Colon (tissue), 2 donors: ENCODE results near the gene OTX2.

ENCODE experiments used
- FAIRE-seq: peaks from 2 replicates; lab custom pipeline; 2012; peaks lifted over from hg19 to GRCh38; lab: Jason Lieb, UNC
- donor health status: control.
- donor health status: control.

The OTX2 gene

GRCh38 chr14:56812364-56813141, 2.3 kb upstream of the OTX2 start:
- FAIRE-seq = no peak

GRCh38 chr14:56811593-56812363, 1.5 kb upstream of the OTX2 start:
- FAIRE-seq = no peak

DNA sequence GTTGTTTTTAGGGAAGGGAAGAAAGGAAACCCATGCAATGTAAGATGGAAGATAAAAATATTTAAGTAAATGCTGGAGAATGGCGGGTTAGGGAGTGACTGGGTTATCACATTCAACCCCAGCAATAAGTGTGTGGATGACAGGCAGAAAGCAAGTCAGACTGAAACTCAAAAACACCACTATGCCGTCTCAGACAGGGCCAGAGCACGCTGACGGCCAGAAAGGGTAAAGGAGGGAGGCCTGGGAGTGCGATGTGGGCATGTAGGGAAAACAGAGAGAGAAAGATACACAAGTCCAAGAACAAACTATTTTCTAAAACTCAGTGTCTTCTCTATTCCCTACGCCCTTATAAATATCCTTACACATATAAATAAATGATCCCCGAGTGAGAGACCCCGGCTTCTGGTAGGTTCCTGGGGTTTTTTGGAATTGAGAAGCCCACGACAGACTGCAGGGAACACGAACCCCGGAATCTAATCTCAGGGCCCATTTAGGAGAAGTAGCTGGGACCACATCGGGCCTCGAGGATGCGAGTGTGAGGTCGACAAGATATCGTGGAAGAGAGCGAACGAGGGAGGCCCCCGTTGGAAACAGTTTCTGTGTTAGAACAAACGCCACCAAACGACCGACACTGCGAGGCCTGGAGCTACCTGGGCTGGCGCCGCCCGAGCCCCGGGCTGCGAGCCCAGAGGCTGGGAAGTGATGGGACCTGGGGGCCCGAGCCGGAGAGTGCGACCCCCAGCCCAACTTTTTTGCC, 735 bp upstream of the OTX2 start:
- FAIRE-seq = no peak

DNA sequence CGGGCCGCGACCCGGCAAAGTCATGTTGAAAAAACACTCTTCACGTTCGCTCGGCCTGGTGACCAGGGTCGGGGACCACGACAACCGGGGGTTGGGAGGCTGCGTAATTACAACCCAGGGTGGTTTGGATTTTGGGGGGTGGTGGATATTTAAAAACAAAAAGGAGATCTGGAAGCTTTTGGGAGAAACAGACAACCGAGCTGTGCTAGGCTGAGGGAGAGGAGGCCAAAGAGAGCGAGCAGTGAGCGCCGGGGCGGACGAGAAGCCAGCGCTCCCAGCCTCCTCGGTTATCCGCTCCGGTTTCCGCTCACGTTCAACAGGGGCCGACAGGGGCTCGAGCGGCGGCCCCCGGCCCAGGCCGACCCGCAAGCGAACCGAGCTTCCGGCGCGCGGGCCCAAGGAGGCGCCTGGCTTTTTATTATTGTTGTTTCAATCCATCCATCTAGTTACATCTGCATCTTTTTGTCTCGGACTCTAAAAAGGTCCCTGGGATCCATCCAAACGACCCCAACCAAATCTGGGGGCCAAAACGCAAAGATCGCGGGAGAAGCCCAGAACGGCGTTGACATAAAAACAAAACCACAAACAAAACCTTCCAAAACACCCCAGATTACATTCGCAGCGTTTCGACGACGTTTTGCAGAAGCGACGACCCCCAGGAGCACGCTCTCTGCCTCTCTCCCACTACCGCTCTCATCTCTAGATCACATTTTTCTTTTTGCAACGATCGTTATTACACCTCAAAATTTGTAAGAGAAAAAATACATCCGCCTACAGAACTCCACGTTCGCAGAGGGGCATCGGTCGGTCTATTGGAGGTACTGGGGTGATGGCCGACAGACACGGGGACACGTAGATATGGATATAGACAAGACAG, 771 bp downstream of the OTX2 start:
- FAIRE-seq = no peak

DNA sequence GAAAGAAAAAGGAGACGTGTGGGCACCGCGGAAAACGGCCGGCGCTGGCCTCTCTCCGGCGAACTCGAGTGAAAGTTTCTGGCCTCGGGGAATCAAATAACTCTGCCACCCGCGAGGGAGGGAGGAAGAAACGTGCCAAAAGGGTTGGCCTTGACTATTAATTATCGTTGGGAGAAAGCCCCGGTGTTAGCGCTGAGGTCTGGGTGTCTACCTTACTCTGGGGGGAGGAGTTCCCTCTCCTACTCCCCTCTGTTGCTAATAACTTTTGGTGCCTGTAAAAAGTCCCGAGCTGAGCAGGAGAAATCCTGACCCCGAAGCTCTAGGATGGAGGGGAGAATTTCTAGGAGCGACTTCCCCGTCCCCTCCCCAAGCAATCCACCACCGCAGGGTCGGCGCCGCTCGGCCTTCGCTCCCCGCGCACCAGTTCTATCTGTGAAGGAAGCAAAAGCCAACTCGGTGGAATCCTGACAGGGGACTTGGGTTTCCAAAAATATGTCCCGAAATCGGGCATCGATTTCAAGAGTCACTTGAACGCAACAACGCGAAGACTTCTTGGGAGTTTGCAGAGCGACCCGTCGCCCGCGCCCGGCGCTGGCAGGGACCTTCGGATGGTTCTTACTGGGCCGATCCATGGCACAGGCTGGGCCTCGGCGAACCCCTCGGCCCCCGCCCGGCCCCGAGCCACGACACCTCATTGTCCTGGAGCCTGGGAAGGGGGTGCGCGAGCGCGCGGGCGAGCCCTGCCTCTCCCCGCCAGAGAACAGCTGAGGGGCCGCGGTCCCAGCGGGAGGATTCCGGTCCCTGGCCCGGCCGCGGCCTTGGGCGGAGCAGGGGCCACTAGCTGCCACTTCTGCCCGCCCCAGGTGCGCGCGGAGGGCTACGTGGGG, 1.7 kb downstream of the OTX2 start:
- no peak for FAIRE-seq

- no peak for FAIRE-seq
Measured at GRCh38 chr14:56808110-56808382, 2.2 kb downstream of the OTX2 start.

DNA sequence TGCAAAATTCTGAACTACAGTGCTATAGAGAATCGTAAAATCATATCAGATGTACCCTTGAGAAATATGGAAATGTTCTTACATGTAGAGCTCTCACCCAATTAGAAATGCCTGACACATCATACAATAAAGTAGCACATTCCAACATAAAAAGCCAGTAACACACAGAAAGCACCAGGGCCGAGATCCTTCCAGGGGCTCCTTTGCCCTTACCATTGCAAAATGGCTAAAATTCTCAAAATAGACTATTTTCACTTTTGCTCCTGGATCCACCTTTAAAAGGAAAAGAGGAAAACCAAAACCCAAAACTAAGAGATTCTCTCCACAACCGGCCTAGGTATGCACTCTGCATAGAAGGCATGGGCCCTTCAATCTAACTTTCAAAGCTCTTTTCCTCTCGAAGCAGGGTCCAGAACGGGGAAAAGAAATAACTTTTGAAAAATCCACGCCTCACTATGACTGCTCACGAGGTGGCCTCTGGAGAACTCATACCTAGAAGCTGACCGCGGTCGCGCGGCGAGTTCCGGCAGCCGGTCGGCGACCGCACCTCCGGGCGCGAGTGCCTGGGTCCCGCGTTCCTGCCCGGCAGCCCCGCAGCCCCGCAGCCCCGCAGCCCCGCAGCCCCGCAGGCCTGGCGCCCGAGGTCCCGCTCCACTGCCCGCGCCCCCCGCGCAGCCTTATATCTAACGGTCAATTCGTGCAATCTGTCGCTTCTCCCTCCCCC, 2.7 kb downstream of the OTX2 start:
- no peak for FAIRE-seq

- no peak for FAIRE-seq
Measured at GRCh38 chr14:56806760-56807159, 3.5 kb downstream of the OTX2 start.

- no peak for FAIRE-seq
Measured at GRCh38 chr14:56805992-56806727, 4.1 kb downstream of the OTX2 start.

- FAIRE-seq = no peak
Measured at GRCh38 chr14:56805201-56805991, 4.9 kb downstream of the OTX2 start.

GRCh38 chr14:56803816-56804535, 6.3 kb downstream of the OTX2 start:
- no peak for FAIRE-seq

DNA sequence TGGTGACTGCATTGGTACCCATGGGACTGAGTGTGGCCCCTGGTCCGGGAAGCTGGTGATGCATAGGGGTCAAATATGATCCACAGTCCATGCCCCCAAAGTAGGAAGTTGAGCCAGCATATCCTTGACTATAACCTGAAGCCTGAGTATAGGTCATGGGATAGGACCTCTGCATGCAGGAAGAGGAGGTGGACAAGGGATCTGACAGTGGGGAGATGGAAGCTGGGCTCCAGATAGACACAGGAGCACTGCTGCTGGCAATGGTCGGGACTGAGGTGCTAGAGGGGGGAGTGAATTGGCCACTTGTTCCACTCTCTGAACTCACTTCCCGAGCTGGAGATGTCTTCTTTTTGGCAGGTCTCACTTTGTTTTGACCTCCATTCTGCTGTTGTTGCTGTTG, 8.4 kb downstream of the OTX2 start:
- no peak for FAIRE-seq

DNA sequence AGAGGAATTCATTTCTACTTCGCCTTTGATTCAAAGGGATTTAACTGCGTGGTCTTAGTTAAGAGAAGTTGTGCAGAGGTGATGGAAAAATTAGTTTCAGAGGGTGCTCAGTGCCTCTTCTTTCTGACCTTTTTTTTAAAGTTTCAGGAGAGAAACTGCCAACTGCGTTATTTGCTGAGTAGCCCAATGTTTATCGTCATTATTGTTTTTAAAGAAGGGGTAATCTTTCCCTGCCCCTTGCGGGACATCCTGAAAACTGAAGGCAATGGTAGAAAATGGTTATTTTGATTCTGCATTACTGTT, 11.0 kb downstream of the OTX2 start:
- no peak for FAIRE-seq

DNA sequence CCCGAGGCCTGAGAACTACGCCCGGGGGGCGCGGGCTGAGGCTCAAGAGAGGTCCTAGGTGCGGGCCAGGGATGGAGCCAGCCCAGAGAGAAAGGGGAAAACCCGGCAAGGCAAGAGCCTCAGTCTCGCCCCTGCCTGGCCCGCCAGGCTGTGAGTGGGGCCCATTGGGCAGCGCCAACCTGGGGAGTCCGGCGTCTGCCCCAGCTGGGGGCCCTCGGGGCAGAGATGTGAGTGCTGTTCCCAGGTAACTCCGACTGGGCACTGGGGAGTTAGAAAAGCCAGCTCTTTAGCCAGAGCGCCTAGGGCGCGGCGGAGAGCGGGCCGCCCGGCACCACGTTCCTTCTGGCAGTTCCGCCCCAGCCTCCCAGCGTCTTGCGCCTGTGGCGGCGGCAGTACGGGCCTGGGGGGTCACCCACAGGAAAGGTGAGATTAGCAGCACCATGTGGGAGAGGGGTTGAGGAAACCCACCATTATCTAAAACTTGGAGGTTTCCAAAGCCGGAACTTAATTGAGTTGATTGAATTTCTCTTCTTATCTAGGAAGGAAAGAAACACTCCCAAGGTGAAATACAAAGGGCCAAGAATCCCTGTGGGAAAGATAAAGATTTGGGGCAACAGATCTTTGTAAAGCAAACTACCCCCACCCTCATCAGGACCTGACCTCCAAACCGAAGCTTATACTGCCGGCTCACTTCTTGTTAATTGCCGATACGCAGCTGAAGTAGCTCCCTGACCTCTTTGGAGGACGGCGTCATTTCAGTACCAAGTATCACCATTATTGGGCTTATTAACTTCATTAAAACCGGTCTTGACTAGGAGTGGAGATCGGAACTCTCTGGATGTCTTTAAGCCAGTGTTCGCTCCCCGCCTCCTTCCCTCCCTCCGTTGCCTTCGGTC, 11.6 kb downstream of the OTX2 start:
- FAIRE-seq = no peak

GRCh38 chr14:56797569-56798446, 12.5 kb downstream of the OTX2 start:
- no peak for FAIRE-seq

GRCh38 chr14:56797003-56797568, 13.2 kb downstream of the OTX2 start:
- FAIRE-seq = no peak
